ENCODE measurements around the gene TNKS1BP1. TPM values are rescaled to one million over a fixed set of nuclear protein-coding genes. Genes with fewer than 3 reads are reported as not detected.
"Not testable (repeated sequence)": the region's sequence is repeated elsewhere in the genome, so short reads cannot be mapped to it uniquely, and the experiment has no call there.

TNKS1BP1 gene
- total and polyA plus RNA-seq, 2 experiments from 2014 or later: 64.2 to 72.2 TPM

DNA sequence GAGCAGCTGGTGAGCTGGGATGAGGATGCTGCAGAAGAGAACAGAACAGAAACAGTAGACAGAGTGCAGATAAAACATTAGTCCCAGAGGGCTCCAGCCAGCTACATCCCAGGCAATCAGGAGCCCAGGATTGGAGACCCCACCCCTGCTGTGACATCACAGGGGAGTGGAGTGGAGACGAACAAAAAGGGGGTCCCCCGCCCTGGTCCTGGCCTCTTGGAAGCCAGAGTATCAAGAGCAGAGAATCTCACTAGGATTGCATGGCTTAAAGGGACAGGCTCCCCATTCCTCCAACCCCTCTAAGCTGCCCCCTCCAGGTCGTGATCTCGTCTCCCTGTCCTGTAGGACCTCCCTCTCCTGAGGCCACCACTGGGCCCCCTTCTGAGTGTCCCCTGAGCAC, 13.4 kb upstream of the TNKS1BP1 start, which contains the start of gene P2RX3:
Gene P2RX3 (plus strand): TSS at position 211 of the 400 bp plus-strand sequence. CDS start 199 bp downstream, outside the sequence.
- Mint-ChIP-seq H3K27ac (no peak within 1 kb of the TSS), H3K4me1 (peaks cover 57% of the 10 kb centered on the region)
- no peak within 1 kb of the TSS for H3K4me3 ChIP-seq

DNA sequence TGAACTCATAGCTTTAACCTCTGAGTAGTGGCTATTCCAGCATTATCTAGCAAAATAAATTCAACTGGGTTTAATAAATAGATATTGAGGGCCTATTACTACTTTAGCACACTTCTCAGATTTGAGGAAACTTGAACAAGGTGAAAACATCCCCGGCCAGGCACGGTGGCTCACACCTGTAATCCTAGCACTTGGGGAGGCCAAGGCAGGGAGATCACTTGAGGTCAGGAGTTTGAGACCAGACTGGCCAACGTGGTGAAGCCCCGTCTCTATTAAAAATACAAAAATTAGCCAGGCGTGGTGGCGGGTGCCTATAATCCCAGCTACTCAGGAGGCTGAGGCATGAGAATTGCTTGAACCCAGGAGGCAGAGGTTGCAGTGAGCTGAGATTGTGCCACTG, 12.1 kb upstream of the TNKS1BP1 start:
- peak overlapping the region; percentile 77; the same call in 1 of the 2 replicates for H2AFZ ChIP-seq
- H3K4me3 Mint-ChIP-seq; ATAC-seq; H3K27me3 ChIP-seq (ENCODE audit: insufficient read depth); H3K27ac ChIP-seq (ENCODE audit: low read depth); H3K9me3 Mint-ChIP-seq; H3K9me2 ChIP-seq (ENCODE audit: insufficient read depth); DNase-seq (ENCODE audit: low spot score); H3F3A ChIP-seq (replicated peaks; ENCODE audit: low read depth); H3K4me3 ChIP-seq; H3K27ac Mint-ChIP-seq: not testable (repeated sequence)
- peaks cover 16% of the 10 kb centered on the region for H3K36me3 ChIP-seq (ENCODE audit: insufficient read depth)
- H4K20me1 ChIP-seq (replicated peaks; ENCODE audit: insufficient read depth): peaks cover 11% of the 10 kb centered on the region; the same call in 1 of the 2 replicates
- peak overlapping the region; percentile 99; the same call in 1 of the 2 replicates for H3K4me2 ChIP-seq
- H3K79me2 ChIP-seq (replicated peaks; ENCODE audit: insufficient read depth): peaks cover 34% of the 10 kb centered on the region
- Mint-ChIP-seq H3K4me1 (peaks cover 49% of the 10 kb centered on the region), H3K27me3 (ENCODE audit: insufficient read depth, low read depth, poor library complexity) (peaks cover 12% of the 10 kb centered on the region), H3K36me3 (ENCODE audit: low read depth) (peaks cover 32% of the 10 kb centered on the region)
- peaks cover 37% of the 10 kb centered on the region for H3K4me1 ChIP-seq (ENCODE audit: insufficient read depth)

More for the DNA sequence above, 13.4 kb upstream of the TNKS1BP1 start, which contains the start of gene P2RX3:
- Histone ChIP-seq H3K27me3 (ENCODE audit: insufficient read depth) (peaks cover 4% of the 10 kb centered on the region; the same call in 1 of the 2 replicates), H3K4me1 (ENCODE audit: insufficient read depth) (peaks cover 43% of the 10 kb centered on the region), H3F3A (replicated peaks; ENCODE audit: low read depth) (no peaks in the 10 kb centered on the region), H3K27ac (ENCODE audit: low read depth) (no peak within 1 kb of the TSS), H3K36me3 (ENCODE audit: insufficient read depth) (peaks cover 7% of the 10 kb centered on the region), H4K20me1 (replicated peaks; ENCODE audit: insufficient read depth) (peaks cover 11% of the 10 kb centered on the region; the same call in 1 of the 2 replicates), H2AFZ (peak within 1 kb of the TSS; percentile 74), H3K9me2 (ENCODE audit: insufficient read depth) (no peaks in the 10 kb centered on the region), H3K79me2 (replicated peaks; ENCODE audit: insufficient read depth) (peaks cover 26% of the 10 kb centered on the region), H3K4me2 (peak within 1 kb of the TSS; percentile 45; the same call in 1 of the 2 replicates)
- H3K27me3 Mint-ChIP-seq (ENCODE audit: insufficient read depth, low read depth, poor library complexity): peaks cover 12% of the 10 kb centered on the region
- DNase-seq (ENCODE audit: low spot score) (no peak), ATAC-seq (no peak)
- TF ChIP-seq EZH2phosphoT487 (IDR thresholded peaks at IDR 0.05; ENCODE audit: unreplicated experiment) (no peak), ZNF331 (CRISPR knock-in tag; IDR thresholded peaks at IDR 0.05; ENCODE audit: low read depth) (no peak), STAT1 (IDR thresholded peaks at IDR 0.05; ENCODE audit: unreplicated experiment) (no peak)
- TF ChIP-seq, protein P1, sequence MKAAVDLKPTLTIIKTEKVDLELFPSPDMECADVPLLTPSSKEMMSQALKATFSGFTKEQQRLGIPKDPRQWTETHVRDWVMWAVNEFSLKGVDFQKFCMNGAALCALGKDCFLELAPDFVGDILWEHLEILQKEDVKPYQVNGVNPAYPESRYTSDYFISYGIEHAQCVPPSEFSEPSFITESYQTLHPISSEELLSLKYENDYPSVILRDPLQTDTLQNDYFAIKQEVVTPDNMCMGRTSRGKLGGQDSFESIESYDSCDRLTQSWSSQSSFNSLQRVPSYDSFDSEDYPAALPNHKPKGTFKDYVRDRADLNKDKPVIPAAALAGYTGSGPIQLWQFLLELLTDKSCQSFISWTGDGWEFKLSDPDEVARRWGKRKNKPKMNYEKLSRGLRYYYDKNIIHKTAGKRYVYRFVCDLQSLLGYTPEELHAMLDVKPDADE (IDR thresholded peaks at IDR 0.05): no peak
- TF ChIP-seq, protein P2, sequence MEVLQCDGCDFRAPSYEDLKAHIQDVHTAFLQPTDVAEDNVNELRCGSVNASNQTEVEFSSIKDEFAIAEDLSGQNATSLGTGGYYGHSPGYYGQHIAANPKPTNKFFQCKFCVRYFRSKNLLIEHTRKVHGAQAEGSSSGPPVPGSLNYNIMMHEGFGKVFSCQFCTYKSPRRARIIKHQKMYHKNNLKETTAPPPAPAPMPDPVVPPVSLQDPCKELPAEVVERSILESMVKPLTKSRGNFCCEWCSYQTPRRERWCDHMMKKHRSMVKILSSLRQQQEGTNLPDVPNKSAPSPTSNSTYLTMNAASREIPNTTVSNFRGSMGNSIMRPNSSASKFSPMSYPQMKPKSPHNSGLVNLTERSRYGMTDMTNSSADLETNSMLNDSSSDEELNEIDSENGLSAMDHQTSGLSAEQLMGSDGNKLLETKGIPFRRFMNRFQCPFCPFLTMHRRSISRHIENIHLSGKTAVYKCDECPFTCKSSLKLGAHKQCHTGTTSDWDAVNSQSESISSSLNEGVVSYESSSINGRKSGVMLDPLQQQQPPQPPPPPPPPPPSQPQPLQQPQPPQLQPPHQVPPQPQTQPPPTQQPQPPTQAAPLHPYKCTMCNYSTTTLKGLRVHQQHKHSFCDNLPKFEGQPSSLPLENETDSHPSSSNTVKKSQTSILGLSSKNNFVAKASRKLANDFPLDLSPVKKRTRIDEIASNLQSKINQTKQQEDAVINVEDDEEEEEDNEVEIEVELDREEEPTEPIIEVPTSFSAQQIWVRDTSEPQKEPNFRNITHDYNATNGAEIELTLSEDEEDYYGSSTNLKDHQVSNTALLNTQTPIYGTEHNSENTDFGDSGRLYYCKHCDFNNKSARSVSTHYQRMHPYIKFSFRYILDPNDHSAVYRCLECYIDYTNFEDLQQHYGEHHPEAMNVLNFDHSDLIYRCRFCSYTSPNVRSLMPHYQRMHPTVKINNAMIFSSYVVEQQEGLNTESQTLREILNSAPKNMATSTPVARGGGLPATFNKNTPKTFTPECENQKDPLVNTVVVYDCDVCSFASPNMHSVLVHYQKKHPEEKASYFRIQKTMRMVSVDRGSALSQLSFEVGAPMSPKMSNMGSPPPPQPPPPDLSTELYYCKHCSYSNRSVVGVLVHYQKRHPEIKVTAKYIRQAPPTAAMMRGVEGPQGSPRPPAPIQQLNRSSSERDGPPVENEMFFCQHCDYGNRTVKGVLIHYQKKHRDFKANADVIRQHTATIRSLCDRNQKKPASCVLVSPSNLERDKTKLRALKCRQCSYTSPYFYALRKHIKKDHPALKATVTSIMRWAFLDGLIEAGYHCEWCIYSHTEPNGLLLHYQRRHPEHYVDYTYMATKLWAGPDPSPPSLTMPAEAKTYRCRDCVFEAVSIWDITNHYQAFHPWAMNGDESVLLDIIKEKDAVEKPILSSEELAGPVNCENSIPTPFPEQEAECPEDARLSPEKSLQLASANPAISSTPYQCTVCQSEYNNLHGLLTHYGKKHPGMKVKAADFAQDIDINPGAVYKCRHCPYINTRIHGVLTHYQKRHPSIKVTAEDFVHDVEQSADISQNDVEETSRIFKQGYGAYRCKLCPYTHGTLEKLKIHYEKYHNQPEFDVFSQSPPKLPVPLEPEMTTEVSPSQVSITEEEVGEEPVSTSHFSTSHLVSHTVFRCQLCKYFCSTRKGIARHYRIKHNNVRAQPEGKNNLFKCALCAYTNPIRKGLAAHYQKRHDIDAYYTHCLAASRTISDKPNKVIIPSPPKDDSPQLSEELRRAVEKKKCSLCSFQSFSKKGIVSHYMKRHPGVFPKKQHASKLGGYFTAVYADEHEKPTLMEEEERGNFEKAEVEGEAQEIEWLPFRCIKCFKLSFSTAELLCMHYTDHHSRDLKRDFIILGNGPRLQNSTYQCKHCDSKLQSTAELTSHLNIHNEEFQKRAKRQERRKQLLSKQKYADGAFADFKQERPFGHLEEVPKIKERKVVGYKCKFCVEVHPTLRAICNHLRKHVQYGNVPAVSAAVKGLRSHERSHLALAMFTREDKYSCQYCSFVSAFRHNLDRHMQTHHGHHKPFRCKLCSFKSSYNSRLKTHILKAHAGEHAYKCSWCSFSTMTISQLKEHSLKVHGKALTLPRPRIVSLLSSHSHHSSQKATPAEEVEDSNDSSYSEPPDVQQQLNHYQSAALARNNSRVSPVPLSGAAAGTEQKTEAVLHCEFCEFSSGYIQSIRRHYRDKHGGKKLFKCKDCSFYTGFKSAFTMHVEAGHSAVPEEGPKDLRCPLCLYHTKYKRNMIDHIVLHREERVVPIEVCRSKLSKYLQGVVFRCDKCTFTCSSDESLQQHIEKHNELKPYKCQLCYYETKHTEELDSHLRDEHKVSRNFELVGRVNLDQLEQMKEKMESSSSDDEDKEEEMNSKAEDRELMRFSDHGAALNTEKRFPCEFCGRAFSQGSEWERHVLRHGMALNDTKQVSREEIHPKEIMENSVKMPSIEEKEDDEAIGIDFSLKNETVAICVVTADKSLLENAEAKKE (CRISPR knock-in tag; IDR thresholded peaks at IDR 0.05): no peak
- peaks cover 19% of the 10 kb centered on the region for H3K36me3 Mint-ChIP-seq (ENCODE audit: low read depth)
- no peak within 1 kb of the TSS; the same call in 2 of the 3 replicates for H3K4me3 Mint-ChIP-seq
- no peaks in the 10 kb centered on the region for H3K9me3 Mint-ChIP-seq

All from GM23338 (cell line).